SK-N-SH (cell line): ENCODE measurements around the gene WRNIP1. TPM values are rescaled to one million over a fixed set of nuclear protein-coding genes. Genes with fewer than 3 reads are reported as not detected.

Experiments used
- CTCF ChIA-PET: fragments of 300-600, 350-600 bp; formaldehyde crosslinking; extraction: SDS; loops from one replicate; lab custom pipeline; 2021; lab: Yijun Ruan, JAX
- POLR2A ChIA-PET: fragments of 350-600 bp; sonication (Branson Sonifier 250); formaldehyde crosslinking; extraction: SDS; loops from one replicate; lab custom pipeline; 2020; ENCODE audit warnings: antibody characterized with exemption, inconsistent platforms; lab: Yijun Ruan, JAX
- DNase-seq: peaks from one replicate; pipeline ENCODE4 v3.0.0; 2012
- H2AFZ ChIP-seq: fragments of 200-600 bp; sonication (generic); 2 replicates; pipeline ENCODE4 v1.8.1; 2016; ENCODE audit warnings: antibody characterized with exemption, mild to moderate bottlenecking, low read depth
- H3F3A ChIP-seq: fragments of 200-600 bp; sonication (generic); replicated peaks from 2 replicates; pipeline ENCODE3; 2016; ENCODE audit warnings: antibody characterized with exemption, mild to moderate bottlenecking; ENCODE audit not compliant: insufficient read depth
- H3K27ac ChIP-seq, 2 experiments: fragments of 200-500 bp in 1 of 2; fragments of 200-600 bp in 1 of 2; sonication (Bioruptor generic) in 1 of 2; sonication (generic), shearing (Covaris generic) in 1 of 2; 2 replicates each; pipeline versions ENCODE4 v1.5.1 to v1.6.1; 2014 to 2016; ENCODE audit warnings: low read depth in 2 of 2, inconsistent platforms in 1 of 2, low read length in 1 of 2, mild to moderate bottlenecking in 1 of 2, mixed read lengths in 1 of 2
- H3K27me3 ChIP-seq: fragments of 200-600 bp; sonication (generic), shearing (Covaris generic); 2 replicates; pipeline ENCODE4 v1.6.1; 2016; ENCODE audit warnings: mixed run types; ENCODE audit not compliant: insufficient read depth
- H3K36me3 ChIP-seq, 2 experiments: fragments of 200-500 bp in 1 of 2; fragments of 200-600 bp in 1 of 2; sonication (Bioruptor generic) in 1 of 2; sonication (generic) in 1 of 2; replicated peaks in 1 of 2; 2 replicates each; pipeline versions ENCODE3 to v1.5.1; 2014 to 2016; ENCODE audit warnings: low read length in 1 of 2, mild to moderate bottlenecking in 1 of 2; ENCODE audit not compliant: insufficient read depth in 2 of 2, control insufficient read depth in 1 of 2
- H3K4me1 ChIP-seq, 2 experiments: fragments of 200-500 bp in 1 of 2; fragments of 200-600 bp in 1 of 2; sonication (Bioruptor generic) in 1 of 2; sonication (generic), shearing (Covaris generic) in 1 of 2; 2 replicates each; pipeline versions ENCODE4 v1.5.1 to v1.6.1; 2014 to 2016; ENCODE audit warnings: low read depth in 1 of 2, low read length in 1 of 2, mixed run types in 1 of 2; ENCODE audit not compliant: insufficient read depth in 2 of 2, control insufficient read depth in 1 of 2
- H3K4me2 ChIP-seq: fragments of 200-600 bp; sonication (generic), shearing (Covaris generic); 2 replicates; pipeline ENCODE4 v1.6.1; 2017; ENCODE audit warnings: mixed run types
- H3K4me3 ChIP-seq, 2 experiments: fragments of 200-500 bp in 1 of 2; fragments of 200-600 bp in 1 of 2; sonication (Bioruptor generic) in 1 of 2; sonication (generic), shearing (Covaris generic) in 1 of 2; 2 replicates each; pipeline versions ENCODE4 v1.5.1 to v1.8.1; 2014 to 2016; ENCODE audit warnings: low read depth in 2 of 2, inconsistent platforms in 1 of 2, low read length in 1 of 2, mild to moderate bottlenecking in 1 of 2, mixed read lengths in 1 of 2, moderate library complexity in 1 of 2
- H3K79me2 ChIP-seq: fragments of 200-600 bp; sonication (generic); 2 replicates; pipeline ENCODE4 v1.8.1; 2017; ENCODE audit warnings: mild to moderate bottlenecking; ENCODE audit not compliant: insufficient read depth
- H3K9ac ChIP-seq: fragments of 200-600 bp; sonication (generic); 2 replicates; pipeline ENCODE4 v1.6.1; 2017; ENCODE audit warnings: mixed run types
- H3K9me2 ChIP-seq: fragments of 200-600 bp; sonication (generic); 2 replicates; pipeline ENCODE4 v1.6.1; 2017; ENCODE audit warnings: mixed run types
- H3K9me3 ChIP-seq: fragments of 200-600 bp; sonication (generic); 2 replicates; pipeline ENCODE4 v1.6.1; 2017; ENCODE audit warnings: mixed run types, mild to moderate bottlenecking, moderate library complexity
- H4K20me1 ChIP-seq: fragments of 200-600 bp; sonication (generic); 2 replicates; pipeline ENCODE4 v1.6.1; 2017; ENCODE audit warnings: mild to moderate bottlenecking, mixed run types; ENCODE audit not compliant: insufficient read depth
- FOXJ3 ChIP-seq: sonication (generic); formaldehyde crosslinking; IDR thresholded peaks from 2 replicates; pipeline ENCODE4 v1.5.1; 2020; ENCODE audit warnings: mild to moderate bottlenecking, missing genetic modification reagents
- FOXM1 ChIP-seq: IDR thresholded peaks from 2 replicates; pipeline ENCODE4 v1.4.0; 2012; ENCODE audit warnings: low read depth, mild to moderate bottlenecking
- JUND ChIP-seq: IDR thresholded peaks from 2 replicates; pipeline ENCODE4 v1.4.0; 2012
- MXI1 ChIP-seq: IDR thresholded peaks from 2 replicates; pipeline ENCODE4 v1.6.1; 2012; ENCODE audit warnings: mild to moderate bottlenecking, low read depth, low read length, improper control_type of control experiment
- NFIC ChIP-seq: IDR thresholded peaks from 2 replicates; pipeline ENCODE4 v1.4.0; 2012; ENCODE audit warnings: borderline replicate concordance
- RAD21 ChIP-seq: IDR thresholded peaks from 2 replicates; pipeline ENCODE4 v1.6.1; 2012; ENCODE audit warnings: mild to moderate bottlenecking, low read length
- RCOR1 ChIP-seq: fragments of 150-350 bp; IDR thresholded peaks from 2 replicates; pipeline ENCODE4 v1.6.1; 2017; ENCODE audit warnings: antibody characterized with exemption, low read length
- TAF1 ChIP-seq: IDR thresholded peaks from 2 replicates; pipeline ENCODE4 v1.6.1; 2012; ENCODE audit warnings: low read depth, mild to moderate bottlenecking, low read length, moderate library complexity, borderline replicate concordance
- WGBS: methylation state at CpG from one replicate; pipeline ENCODE4 v1.1.6; 2017; ENCODE audit warnings: low lambda C conversion rate; 5-methylcytosine and 5-hydroxymethylcytosine counted together
- polyA plus RNA-seq, 3 experiments: library from polyadenylated mRNA; depleted of rRNA; stranded (reverse); fragments of >200 nt; gene quantifications; 2 replicates each; pipeline ENCODE4 v1.2.3, GENCODE V29; 2012
- TF ChIP-seq, protein P1 (sequence below): IDR thresholded peaks from 2 replicates; pipeline ENCODE4 v1.4.0; 2012; ENCODE audit warnings: low read depth, borderline replicate concordance
- TF ChIP-seq, protein P2 (sequence below): IDR thresholded peaks from 2 replicates; pipeline ENCODE4 v1.4.0; 2012; ENCODE audit warnings: low read depth, borderline replicate concordance
- TF ChIP-seq, protein P3 (sequence below): IDR thresholded peaks from 2 replicates; pipeline ENCODE4 v1.4.0; 2012; ENCODE audit warnings: low read depth
- TF ChIP-seq, protein P4 (sequence below): IDR thresholded peaks from 2 replicates; pipeline ENCODE4; 2012

Gene WRNIP1
- polyA plus RNA-seq, 1 of the 3 experiments (the other 2 are of a cell fraction), result 47.5 TPM

DNA sequence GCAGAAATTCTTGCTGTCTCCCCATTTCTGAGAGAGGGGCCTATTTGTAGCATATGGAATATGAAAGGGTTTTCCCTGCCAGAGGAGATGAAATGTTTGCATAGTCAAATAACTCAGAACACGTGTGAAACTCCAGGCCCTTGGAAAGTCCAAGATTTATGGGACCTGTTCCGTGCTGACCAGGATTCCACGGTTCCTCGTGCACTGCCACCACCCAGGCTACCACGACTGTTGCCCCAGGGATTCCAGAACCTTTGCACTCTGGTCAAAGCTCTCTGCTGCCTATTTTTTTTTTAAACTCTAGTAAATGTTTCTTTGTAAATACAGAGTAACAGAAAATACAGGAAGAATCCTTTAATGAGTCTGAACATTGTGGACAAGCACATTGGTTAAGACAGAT is 49.5 kb upstream of the WRNIP1 start (continued):
- TF ChIP-seq, protein P1, sequence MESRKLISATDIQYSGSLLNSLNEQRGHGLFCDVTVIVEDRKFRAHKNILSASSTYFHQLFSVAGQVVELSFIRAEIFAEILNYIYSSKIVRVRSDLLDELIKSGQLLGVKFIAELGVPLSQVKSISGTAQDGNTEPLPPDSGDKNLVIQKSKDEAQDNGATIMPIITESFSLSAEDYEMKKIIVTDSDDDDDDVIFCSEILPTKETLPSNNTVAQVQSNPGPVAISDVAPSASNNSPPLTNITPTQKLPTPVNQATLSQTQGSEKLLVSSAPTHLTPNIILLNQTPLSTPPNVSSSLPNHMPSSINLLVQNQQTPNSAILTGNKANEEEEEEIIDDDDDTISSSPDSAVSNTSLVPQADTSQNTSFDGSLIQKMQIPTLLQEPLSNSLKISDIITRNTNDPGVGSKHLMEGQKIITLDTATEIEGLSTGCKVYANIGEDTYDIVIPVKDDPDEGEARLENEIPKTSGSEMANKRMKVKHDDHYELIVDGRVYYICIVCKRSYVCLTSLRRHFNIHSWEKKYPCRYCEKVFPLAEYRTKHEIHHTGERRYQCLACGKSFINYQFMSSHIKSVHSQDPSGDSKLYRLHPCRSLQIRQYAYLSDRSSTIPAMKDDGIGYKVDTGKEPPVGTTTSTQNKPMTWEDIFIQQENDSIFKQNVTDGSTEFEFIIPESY, result no peak
- TF ChIP-seq TAF1 (no peak), FOXM1 (no peak), RAD21 (no peak), MXI1 (no peak), RCOR1 (no peak)
- TF ChIP-seq, all 33 proteins: peak for 0

DNA sequence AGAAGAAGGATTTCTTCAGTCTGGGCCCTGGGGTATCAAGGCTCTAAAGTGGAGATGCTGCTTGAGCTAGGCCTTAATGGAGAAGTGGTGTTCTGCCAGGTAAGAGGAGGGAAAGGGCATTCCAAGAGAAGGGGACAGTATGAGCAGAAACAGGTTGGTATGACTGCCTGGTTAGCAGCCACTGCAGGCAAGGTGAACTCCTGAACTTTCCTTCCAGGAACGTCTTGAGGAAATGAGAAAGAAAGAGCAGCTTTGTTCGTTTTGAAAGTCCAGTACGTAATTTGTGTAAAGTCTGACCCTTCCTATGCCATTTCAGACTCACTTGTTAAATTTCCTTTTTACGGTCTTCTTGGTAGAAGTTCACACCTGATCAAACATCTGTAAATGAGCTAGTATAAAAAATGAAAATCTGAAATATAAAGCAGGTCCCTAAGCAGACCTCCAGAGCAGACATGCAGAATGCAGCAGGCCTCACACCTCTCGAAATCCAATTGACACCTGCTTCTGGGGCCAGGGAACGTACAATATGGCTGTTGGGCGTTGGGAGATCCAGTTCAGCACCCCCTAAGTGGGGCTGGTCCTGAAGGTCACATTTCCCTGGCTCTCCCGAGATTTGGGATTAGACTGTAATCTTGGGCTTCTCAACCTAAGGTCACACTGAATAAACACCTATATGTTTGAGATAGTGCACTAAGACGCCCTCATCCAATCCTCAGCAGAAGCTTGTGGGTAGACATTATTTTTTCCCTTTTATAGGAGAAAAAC is 48.1 kb upstream of the WRNIP1 start:
- no peaks in the 10 kb centered on the region for H3K9me3 ChIP-seq
- CTCF ChIA-PET, result interaction anchor here (1.0 to 1.5 kb wide), 2 partner anchors 9 to 21 kb away, joined by 3 read pairs; no protein-coding TSS in a partner anchor
- no peak for TF ChIP-seq MXI1
- TF ChIP-seq RCOR1, result no peak
- TF ChIP-seq, protein P2, sequence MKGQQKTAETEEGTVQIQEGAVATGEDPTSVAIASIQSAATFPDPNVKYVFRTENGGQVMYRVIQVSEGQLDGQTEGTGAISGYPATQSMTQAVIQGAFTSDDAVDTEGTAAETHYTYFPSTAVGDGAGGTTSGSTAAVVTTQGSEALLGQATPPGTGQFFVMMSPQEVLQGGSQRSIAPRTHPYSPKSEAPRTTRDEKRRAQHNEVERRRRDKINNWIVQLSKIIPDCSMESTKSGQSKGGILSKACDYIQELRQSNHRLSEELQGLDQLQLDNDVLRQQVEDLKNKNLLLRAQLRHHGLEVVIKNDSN, result no peak
- no peak for TF ChIP-seq JUND
- TF ChIP-seq, protein P3, sequence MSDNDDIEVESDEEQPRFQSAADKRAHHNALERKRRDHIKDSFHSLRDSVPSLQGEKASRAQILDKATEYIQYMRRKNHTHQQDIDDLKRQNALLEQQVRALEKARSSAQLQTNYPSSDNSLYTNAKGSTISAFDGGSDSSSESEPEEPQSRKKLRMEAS, result no peak
- TF ChIP-seq, protein P4, sequence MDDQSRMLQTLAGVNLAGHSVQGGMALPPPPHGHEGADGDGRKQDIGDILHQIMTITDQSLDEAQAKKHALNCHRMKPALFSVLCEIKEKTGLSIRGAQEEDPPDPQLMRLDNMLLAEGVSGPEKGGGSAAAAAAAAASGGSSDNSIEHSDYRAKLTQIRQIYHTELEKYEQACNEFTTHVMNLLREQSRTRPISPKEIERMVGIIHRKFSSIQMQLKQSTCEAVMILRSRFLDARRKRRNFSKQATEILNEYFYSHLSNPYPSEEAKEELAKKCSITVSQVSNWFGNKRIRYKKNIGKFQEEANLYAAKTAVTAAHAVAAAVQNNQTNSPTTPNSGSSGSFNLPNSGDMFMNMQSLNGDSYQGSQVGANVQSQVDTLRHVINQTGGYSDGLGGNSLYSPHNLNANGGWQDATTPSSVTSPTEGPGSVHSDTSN, result no peak
- no peak for TF ChIP-seq NFIC
- TF ChIP-seq FOXJ3, result no peak
- H3K9me2 ChIP-seq, result no peaks in the 10 kb centered on the region
- H3K4me2 ChIP-seq, result no peak overlapping the region
- no peak overlapping the region for H2AFZ ChIP-seq
- POLR2A ChIA-PET, result no interaction called here
- no peaks in the 10 kb centered on the region for H3K27me3 ChIP-seq
- no peak overlapping the region for H3K9ac ChIP-seq
- no peaks in the 10 kb centered on the region for H4K20me1 ChIP-seq
- WGBS, result 73% methylated on average over 8 of the region's 9 CpGs
- DNase-seq, result no peak
- no peak overlapping the region for H3K4me3 ChIP-seq
- peaks cover 0 to 7% of the 10 kb centered on the region in 2 experiments; a peak in 1 of 4 replicates for H3K4me1 ChIP-seq
- no peaks in the 10 kb centered on the region for H3K79me2 ChIP-seq
- peaks cover 8% of the 10 kb centered on the region for H3F3A ChIP-seq
- H3K36me3 ChIP-seq, result no peaks in the 10 kb centered on the region
- H3K27ac ChIP-seq, result no peak overlapping the region
